ENCODE data around the gene REC114.

The REC114 gene

DNA sequence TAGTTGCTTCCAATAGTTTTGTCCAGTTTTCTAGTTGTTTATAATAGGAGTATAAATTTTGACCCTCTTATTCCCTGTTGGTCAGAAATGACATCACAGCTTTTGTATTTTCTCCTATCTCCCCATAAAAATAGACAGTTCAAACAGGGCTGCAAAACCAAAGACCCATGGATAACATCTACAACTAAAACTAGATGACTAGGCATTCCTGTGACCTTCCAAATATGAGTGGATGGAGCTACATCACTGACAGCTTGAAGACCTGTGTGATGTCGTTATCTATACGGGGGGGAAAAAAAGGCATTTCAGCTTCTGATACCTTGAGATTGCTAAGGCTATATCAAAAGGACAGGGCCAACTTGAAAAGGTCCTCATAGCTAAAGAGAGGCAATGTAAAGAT, 84.6 kb downstream of the REC114 start:
- DNase-seq, result no peak
- H3K4me1 ChIP-seq, result no peaks in the 10 kb centered on the region
- H3K9me3 ChIP-seq, result no peaks in the 10 kb centered on the region
- peaks cover 11% of the 10 kb centered on the region; the same call in 1 of the 2 replicates for H3K27me3 ChIP-seq
- H3K4me3 ChIP-seq (ENCODE audit: low read depth, low read length), result no peak overlapping the region
- H3K36me3 ChIP-seq, result no peaks in the 10 kb centered on the region
- TF ChIP-seq, protein P1, sequence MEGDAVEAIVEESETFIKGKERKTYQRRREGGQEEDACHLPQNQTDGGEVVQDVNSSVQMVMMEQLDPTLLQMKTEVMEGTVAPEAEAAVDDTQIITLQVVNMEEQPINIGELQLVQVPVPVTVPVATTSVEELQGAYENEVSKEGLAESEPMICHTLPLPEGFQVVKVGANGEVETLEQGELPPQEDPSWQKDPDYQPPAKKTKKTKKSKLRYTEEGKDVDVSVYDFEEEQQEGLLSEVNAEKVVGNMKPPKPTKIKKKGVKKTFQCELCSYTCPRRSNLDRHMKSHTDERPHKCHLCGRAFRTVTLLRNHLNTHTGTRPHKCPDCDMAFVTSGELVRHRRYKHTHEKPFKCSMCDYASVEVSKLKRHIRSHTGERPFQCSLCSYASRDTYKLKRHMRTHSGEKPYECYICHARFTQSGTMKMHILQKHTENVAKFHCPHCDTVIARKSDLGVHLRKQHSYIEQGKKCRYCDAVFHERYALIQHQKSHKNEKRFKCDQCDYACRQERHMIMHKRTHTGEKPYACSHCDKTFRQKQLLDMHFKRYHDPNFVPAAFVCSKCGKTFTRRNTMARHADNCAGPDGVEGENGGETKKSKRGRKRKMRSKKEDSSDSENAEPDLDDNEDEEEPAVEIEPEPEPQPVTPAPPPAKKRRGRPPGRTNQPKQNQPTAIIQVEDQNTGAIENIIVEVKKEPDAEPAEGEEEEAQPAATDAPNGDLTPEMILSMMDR (IDR thresholded peaks at IDR 0.05; ENCODE audit: low read depth, low read length), result no peak

DNA sequence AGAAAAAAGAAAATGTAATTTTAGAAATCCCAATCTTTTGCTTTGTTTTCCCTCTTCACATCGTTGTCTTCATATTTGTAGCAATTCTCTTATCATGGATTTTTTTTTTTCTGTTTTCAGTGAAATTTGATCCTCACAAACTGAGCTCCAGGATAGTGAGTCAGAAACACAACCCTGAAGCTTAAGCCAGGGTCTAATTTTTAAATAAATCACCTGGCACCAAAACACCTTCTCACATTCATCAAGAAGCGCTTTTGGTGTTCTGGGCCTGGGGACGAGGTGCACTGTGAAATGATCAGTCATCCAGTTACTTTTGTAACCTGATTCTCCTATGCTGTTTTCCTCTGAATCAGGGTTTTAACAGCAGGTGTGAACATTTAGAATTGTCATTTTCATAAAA, 87.7 kb downstream of the REC114 start:
- Histone ChIP-seq H3K4me3 (ENCODE audit: low read depth, low read length) (no peak overlapping the region), H3K27me3 (peaks cover 8% of the 10 kb centered on the region; the same call in 1 of the 2 replicates), H3K4me1 (no peaks in the 10 kb centered on the region), H3K36me3 (no peaks in the 10 kb centered on the region), H3K9me3 (no peaks in the 10 kb centered on the region)
- no peak for DNase-seq
- TF ChIP-seq, protein P1 (IDR thresholded peaks at IDR 0.05; ENCODE audit: low read depth, low read length), result no peak

DNA sequence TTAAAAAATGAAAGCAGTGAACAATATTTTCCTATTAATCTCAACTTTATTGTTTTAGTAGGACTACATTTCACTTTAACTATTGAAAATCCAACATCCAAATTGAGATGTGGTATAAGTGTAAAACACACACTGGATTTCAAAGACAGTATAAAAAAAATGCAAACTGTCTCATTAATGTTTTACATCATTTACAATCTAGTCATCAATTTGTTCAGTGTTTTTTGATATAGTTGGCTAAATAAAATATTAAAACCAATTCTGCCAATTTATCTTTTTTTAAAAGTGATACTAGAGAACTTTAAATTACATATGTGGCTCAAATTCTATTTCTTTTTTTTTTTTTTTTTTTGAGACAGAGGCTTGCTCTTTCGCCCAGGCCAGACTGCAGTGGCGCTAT, 95.2 kb downstream of the REC114 start:
- Histone ChIP-seq H3K9me3 (no peaks in the 10 kb centered on the region), H3K4me3 (ENCODE audit: low read depth, low read length) (no peak overlapping the region), H3K4me1 (no peaks in the 10 kb centered on the region), H3K36me3 (no peaks in the 10 kb centered on the region), H3K27me3 (peaks cover 26% of the 10 kb centered on the region)
- TF ChIP-seq, protein P1 (IDR thresholded peaks at IDR 0.05; ENCODE audit: low read depth, low read length), result no peak
- no peak for DNase-seq

DNA sequence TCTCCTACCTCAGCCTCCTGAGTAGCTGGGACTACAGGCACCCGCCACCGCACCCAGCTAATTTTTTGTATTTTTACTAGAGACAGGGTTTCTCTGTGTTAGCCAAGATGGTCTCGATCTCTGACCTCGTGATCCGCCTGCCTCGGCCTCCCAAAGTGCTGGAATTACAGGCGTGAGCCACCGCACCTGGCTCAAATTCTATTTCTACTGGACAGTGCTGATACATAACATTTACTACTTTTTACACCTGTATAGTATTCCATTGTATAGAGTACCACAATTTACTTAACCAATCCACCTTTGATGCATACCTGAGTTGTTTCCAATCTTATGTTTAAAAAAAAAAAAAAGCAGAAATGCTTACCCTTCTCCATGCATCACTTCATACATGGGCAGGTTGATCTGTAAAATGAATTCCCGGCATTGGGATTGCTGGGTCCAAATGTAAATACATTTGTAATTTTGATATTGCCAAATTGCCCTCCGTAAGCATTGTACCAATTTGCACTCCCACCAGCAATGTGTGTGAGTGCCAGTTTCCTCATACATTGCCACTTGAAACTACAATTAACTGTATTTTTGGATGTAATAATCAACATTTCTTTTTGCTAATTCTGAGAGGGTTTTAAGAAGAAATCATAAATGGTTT, 95.7 kb downstream of the REC114 start:
- Histone ChIP-seq H3K4me1 (no peaks in the 10 kb centered on the region), H3K9me3 (no peaks in the 10 kb centered on the region), H3K27me3 (peaks cover 29% of the 10 kb centered on the region), H3K36me3 (no peaks in the 10 kb centered on the region), H3K4me3 (ENCODE audit: low read depth, low read length) (no peak overlapping the region)
- TF ChIP-seq, protein P1 (IDR thresholded peaks at IDR 0.05; ENCODE audit: low read depth, low read length), result no peak
- DNase-seq, result no peak

DNA sequence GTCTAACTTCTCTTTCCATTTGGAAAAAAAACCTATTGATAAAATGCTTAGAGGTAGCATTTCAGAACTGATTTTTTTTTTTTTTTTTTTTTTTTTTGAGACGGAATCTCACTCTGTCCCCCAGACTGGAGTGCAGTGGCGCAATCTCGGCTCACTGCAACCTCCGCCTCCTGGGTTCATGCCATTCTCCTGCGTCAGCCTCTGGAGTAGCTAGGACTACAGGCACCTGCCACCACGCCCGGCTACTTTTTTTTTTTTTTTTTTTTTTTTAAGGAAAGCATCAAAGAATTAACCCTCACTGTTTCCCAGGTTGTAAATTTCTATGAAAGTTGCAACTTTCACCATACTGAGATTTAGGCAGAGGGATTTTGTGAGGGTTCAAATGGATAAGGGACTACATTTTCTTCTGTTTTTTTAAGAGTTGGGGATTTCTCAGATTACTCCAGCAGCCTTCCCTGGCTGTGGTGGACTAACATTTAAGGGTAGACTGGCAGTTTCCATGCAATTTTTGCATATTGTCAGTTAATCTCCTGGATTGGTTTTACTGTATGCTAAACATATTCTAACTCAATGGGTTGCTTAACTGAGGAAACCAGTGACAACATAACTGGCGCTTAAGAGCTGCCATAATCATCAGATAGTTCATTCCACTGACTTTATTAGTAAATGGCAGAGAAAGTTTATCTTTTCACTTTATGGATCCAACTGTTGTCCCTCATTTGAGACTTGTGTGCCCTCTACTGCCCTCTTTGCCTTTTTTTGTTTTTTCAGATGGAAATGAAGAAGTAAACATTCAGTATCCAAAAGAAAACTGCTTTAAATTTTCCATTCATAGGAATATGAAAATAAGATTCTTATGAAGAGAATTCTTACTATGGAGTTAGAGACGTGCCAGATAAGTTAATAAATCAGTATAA, 96.5 kb downstream of the REC114 start:
- H3K27me3 ChIP-seq, result peaks cover 29% of the 10 kb centered on the region
- DNase-seq, result no peak
- H3K4me3 ChIP-seq (ENCODE audit: low read depth, low read length), result no peak overlapping the region
- no peaks in the 10 kb centered on the region for H3K36me3 ChIP-seq
- H3K4me1 ChIP-seq, result no peaks in the 10 kb centered on the region
- H3K9me3 ChIP-seq, result no peaks in the 10 kb centered on the region
- TF ChIP-seq, protein P1 (IDR thresholded peaks at IDR 0.05; ENCODE audit: low read depth, low read length), result no peak

DNA sequence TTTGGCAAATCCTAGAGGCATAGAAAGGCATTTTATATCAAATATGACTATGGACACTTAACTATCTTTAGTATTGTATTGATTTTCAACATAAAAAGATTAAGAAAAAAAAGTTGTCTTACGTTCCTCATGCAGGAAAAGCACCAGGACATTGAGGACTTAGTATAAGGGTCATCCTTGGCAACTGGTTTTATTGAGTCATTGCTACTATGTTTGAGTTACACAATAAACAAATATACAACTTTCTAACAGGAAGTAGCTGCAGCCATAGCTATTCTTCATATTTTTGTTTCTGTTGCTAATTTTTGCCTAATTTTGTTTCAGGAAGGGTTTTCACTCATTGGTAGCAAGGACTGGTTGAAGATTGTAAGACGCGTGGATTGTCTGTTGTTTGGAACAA, 97.2 kb downstream of the REC114 start:
- Histone ChIP-seq H3K4me1 (no peaks in the 10 kb centered on the region), H3K9me3 (no peaks in the 10 kb centered on the region), H3K27me3 (peaks cover 29% of the 10 kb centered on the region), H3K4me3 (ENCODE audit: low read depth, low read length) (no peak overlapping the region), H3K36me3 (no peaks in the 10 kb centered on the region)
- TF ChIP-seq, protein P1 (IDR thresholded peaks at IDR 0.05; ENCODE audit: low read depth, low read length), result no peak
- DNase-seq, result no peak
